Stimulated activated CD8-positive, alpha-beta memory T cell treated with anti-CD3 and anti-CD28 coated beads, Interleukin-7, amount 100 ng/mL, for 4 hours (primary cell): Measurements from ENCODE around the gene REEP5.
"Not testable (repeated sequence)": the region's sequence is repeated elsewhere in the genome, so short reads cannot be mapped to it uniquely, and the experiment has no call there.

ENCODE experiments used
- DNase-seq, 2 donors: peaks; one replicate each; pipeline ENCODE4 v3.0.0-alpha.2; 2020; ENCODE audit warnings: low read depth in 2 of 2

REEP5 gene

GRCh38 chr5:112921833-112922817 lies at the start of gene REEP5:
REEP5 (minus strand) TSS chr5:112922227; CDS start chr5:112922190, 37 bp downstream.
- DNase-seq: peak; percentile 55 to 80

DNA sequence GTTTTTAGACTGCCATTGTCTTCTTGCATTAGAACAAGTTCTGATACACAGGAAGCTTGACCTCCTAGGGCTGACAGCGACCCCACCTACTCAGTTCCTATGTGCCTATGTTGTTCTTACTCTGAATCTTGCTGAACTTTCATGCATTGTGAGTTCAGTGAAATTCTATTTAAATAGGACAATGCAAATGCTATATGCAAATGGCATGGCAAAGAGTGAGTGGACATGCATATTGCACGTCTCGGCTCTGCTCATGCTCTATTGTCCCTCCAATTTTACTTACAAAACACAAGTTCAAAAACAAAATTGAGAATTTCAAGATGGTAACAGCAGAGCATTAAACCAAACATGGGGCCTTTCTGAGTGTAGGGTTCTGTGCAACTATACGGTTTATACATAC lies 49.2 kb upstream of the REEP5 start:
- no peak for DNase-seq

GRCh38 chr5:112968411-112969106 lies 46.5 kb upstream of the REEP5 start:
- no peak for DNase-seq

- DNase-seq: no peak
These were observed 45.6 kb upstream of the REEP5 start for GRCh38 chr5:112967520-112968083.

DNA sequence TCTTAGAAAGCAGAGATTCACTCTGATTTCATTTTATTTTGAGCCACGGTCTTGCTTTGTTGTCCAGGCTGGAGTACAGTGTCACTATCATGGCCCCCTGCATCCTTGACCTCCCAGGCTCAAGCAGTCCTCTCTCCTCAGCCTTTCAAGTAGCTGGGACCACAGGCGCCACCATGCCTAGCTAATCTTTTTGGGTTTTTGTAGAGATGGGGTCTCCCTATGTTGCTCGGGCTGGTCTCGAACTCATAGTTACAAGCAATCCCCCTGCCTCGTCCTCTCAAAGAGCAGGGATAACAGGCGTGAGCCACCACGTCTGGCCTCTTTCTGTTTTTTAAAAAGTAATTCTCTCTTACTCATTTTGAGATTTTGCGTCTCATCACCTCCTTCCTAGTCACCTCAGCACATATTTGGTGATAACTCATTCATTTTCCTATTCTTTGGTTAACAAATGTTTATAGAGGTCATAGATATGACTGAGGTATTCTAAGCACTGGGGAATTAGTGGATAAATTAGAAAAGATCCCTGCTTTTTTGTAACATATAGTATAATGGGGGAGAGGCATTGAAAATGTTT lies 43.8 kb upstream of the REEP5 start:
- DNase-seq: no peak

DNA sequence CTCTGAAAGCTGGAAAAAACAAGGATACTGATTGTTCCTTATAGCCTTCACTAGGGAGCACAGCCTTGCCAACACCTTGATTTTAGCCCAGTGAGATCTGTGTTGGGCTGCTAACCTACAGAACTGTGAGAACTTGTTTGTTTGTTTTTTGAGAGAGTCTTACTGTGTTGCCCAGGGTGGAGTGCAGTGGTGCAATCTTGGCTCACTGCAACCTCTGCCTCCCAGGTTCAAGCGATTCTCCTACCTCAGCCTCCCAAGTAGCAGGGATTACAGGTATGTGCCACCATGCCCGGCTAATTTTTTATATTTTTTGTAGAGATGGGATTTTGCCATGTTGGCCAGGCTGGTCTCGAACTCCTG lies 41.3 kb upstream of the REEP5 start:
- not testable (repeated sequence) for DNase-seq

DNA sequence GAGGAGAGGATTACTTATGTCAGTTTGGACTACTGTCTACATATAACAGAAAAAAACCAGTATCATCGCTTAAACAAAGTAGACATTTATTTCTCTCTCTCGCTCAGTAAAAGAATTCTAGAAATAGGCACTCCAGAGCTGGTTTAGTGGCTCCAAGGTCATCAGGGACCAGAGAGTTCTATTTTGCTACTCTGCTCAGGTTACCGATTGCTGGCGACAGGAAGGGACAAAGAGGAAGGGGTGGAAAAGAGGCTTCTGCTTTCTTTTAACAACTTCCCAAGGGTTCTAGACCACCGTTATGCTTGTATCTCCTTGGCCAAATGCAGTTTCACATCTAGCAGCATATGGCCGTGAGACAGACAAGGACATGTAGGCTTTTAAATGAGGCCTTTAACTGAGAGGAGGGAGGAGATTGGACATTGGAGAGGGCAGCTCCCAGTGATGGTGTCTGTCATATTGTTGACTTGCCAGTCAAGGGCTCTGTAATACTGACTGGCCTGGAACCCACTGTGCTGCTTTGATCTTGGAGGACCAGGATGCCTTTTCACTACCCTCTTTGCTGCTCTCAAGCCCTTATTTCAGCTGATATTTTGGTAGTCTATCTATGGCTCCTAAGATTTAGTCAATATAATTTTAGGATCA lies 39.0 kb upstream of the REEP5 start:
- no peak for DNase-seq

- DNase-seq: no peak
These were observed 38.3 kb upstream of the REEP5 start for GRCh38 chr5:112960315-112960714.

DNA sequence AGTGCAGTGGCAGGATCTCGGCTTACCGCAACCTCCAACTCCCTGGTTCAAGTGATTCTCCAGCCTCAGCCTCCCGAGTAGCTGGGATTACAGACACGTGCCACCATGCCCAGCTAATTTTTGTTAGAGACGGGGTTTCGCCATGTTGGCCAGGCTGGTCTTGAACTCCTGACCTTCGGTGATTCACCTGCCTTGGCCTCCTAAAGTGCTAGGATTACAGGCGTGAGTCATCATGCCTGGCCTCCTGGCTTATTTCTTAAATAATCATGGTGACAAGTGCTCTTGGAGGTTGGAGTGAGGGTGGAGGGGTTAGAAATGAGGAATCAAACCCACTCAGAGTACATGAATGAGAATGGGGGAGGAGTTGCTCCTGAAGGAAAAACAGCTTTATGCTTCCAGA lies 37.8 kb upstream of the REEP5 start:
- not testable (repeated sequence) for DNase-seq

- DNase-seq: no peak
These were observed 36.4 kb upstream of the REEP5 start for GRCh38 chr5:112958093-112959088.

DNA sequence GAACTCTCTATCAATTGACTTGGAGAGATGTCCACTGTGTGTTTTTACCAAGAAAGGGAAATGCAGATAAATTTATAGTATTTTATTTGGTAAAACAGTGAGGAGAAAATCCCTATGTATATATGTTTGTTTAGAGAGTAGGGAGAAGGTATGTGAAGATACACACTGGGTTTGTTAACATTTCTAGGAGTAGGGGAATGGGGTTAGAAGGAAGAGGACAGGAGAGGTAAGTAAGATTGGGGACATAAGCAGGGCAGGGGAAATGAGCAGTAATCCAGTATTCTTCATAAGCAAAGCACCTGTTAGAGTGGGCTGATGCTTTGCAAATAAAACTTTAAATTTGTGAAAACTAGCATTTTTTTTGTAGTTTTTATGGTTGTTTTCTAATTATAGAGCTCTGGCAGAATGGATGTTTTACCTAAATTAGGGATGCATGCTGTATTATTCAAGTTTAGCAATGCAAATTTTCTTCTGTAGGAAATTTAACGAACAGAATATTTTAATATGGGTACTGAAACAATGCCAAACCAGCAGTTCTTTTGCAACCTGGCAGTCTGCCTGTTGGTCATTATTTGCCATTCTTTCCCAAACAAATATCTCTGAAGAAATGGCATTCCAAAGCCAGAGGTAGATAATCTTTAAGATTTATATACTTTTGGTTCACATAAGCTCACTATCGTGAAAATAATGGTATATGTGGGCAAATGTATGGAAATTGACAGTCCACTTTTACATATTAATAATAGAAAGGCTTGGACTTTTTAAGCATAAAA lies 35.2 kb upstream of the REEP5 start:
- no peak for DNase-seq

DNA sequence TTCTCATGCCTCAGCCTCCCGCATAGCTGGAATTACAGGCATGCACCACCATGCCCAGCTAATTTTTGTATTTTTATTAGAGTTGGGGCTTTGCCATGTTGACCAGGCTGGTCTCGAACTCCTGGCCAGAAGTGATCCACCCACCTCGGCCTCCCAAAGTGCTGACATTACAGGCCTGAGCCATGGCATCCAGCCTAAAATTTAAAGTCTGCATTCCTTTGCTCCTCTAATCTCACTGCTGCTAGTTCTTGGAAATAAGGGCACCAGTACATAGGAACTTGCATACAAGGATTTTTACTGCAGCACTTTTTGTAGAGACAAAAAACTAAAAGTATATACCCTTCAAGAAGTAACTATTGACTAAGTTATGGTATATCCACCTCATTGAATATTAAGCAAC lies 34.6 kb upstream of the REEP5 start:
- DNase-seq: no peak

DNA sequence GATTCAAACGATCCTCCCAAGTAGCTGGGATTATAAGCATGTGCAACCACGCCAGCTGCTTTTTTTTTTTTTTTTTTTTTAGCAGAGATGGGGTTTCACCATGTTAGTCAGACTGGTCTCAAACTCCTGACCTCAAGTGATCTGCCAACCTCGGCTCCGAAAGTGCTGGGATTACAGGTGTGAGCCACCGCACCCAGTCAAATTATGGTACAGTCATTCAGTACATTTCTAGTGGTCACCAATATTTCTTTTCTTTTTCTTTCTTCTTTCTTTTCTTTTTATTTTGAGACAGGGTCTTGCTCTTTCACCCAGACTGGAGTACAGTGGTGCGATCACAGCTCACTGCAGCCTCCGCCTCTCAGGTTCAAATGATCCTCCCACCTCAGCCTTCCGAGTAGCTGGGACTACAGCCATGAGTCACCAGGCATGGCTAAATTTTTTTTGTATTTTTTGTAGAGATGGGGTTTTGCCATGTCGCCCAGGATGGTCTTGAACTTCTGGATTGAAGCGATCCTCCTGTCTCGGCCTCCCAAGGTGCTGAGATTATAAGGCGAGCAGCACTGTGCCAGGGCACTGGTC lies 29.2 kb upstream of the REEP5 start:
- no peak for DNase-seq

DNA sequence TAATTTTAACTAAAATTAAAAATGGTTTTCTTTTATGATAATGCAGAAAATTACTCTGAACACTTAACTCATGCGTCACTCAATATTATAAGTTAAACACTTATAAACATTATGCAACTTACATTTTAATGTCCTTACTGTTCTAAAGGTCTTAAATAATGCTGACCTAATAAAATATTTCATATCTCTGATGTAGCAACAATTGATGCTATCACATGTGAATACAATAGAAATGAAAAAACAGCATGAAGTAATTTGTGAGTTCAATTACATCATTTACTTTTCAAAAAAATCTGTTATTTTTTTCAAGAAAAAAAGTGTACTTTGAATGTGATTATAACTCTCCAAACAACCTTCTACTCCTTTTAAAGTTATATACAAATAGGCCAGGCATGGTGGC lies 26.4 kb upstream of the REEP5 start:
- no peak for DNase-seq

DNA sequence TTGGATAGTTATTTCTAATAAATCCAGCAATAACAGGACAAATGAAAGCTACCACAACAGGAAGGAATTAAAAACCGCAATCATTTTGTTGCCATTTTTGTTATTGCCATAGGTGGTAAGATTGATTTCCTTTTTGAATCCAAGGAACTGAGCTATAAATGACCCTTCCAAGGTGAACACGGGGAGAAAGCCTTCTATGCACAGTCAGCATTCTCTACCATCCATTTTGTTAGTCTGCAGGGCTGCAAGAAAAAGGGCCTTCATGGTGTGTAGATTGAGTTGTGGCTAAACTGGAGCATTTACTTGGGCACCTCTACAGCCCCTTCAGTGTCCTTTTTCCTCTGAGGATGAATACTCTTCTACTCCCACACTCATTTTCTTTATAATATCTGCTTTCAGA lies 18.6 kb upstream of the REEP5 start:
- DNase-seq: no peak

- no peak for DNase-seq
These were observed 16.3 kb upstream of the REEP5 start for GRCh38 chr5:112938286-112938685.

DNA sequence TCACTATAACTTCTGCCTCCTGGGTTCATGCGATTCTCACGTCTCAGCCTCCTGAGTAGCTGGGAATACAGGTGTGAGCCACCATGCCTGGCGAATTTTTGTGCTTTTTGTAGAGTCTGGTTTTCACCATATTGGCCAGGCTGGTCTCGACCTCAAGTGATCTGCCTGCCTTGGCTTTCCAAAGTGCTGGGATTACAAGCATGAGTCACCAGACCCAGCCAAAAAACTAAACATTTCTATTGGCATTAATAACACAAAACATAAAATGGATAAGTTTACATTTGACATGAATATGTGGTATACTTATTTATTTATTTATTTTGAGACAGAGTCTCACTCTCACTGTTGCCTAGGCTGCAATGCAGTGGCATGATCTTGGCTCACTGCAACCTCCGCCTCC lies 13.6 kb upstream of the REEP5 start:
- no peak for DNase-seq

DNA sequence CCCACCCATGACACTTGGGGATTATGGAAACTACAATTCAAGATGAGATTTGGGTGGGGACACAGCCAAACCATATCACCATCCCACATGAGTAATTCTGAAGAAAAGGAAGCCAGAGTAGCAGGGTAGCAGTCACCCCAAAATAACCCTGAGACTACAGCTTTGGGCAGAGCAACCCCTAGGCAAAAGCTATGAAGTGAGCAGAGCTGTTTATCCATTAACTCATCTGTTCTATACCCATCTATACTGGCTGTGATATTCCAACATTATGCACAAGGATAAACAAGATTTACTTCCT lies 12.3 kb upstream of the REEP5 start:
- DNase-seq: no peak

GRCh38 chr5:112933651-112934365 lies 11.8 kb upstream of the REEP5 start:
- no peak for DNase-seq
